H9 (cell line): ENCODE data around the gene SLC38A5. TPM values are rescaled to one million over a fixed set of nuclear protein-coding genes. Genes with fewer than 3 reads are reported as not detected.

ENCODE experiments used
- DNase-seq: peaks from one replicate; pipeline ENCODE4 v3.0.0-alpha.2; 2017
- H2AFZ ChIP-seq: one replicate; pipeline ENCODE4 v1.6.1; 2013; ENCODE audit warnings: mild to moderate bottlenecking, low read length, control low read depth, moderate library complexity
- H2AK5ac ChIP-seq: 2 replicates; pipeline ENCODE4 v1.6.1; 2013; ENCODE audit warnings: low read length, control low read depth, mixed read lengths; ENCODE audit not compliant: insufficient read length
- H2BK120ac ChIP-seq: one replicate; pipeline ENCODE4 v1.6.1; 2013; ENCODE audit warnings: low read depth, mild to moderate bottlenecking, low read length, control low read depth, inconsistent platforms; ENCODE audit not compliant: poor library complexity, severe bottlenecking
- H2BK12ac ChIP-seq: 2 replicates; pipeline ENCODE4 v1.6.1; 2013; ENCODE audit warnings: low read length, control low read depth, mixed read lengths, low read depth; ENCODE audit not compliant: insufficient read length
- H2BK15ac ChIP-seq: 2 replicates; pipeline ENCODE4 v1.6.1; 2013; ENCODE audit warnings: low read depth, low read length, control low read depth
- H2BK20ac ChIP-seq: one replicate; pipeline ENCODE4 v1.6.1; 2013; ENCODE audit warnings: low read depth, mild to moderate bottlenecking, low read length, control low read depth, inconsistent platforms; ENCODE audit not compliant: poor library complexity, severe bottlenecking
- H2BK5ac ChIP-seq: 2 replicates; pipeline ENCODE4 v1.6.1; 2013; ENCODE audit warnings: low read length, control low read depth, mixed read lengths; ENCODE audit not compliant: insufficient read length
- H3K14ac ChIP-seq: 2 replicates; pipeline ENCODE4 v1.6.1; 2013; ENCODE audit warnings: low read length, control low read depth; ENCODE audit not compliant: insufficient read depth
- H3K18ac ChIP-seq: 2 replicates; pipeline ENCODE4 v1.6.1; 2013; ENCODE audit warnings: low read depth, mild to moderate bottlenecking, mixed read lengths, low read length, control low read depth; ENCODE audit not compliant: insufficient read length
- H3K23ac ChIP-seq: 2 replicates; pipeline ENCODE4 v1.6.1; 2013; ENCODE audit warnings: low read length, control low read depth, mixed read lengths, low read depth; ENCODE audit not compliant: insufficient read length
- H3K23me2 ChIP-seq: 2 replicates; pipeline ENCODE4 v1.6.1; 2013; ENCODE audit warnings: low read depth, mild to moderate bottlenecking, mixed read lengths, low read length, control low read depth; ENCODE audit not compliant: insufficient read length, poor library complexity, severe bottlenecking
- H3K27ac ChIP-seq: 2 replicates; pipeline ENCODE4 v1.5.1; 2013; ENCODE audit warnings: low read length, control low read depth, mixed read lengths, low read depth; ENCODE audit not compliant: insufficient read length
- H3K27me3 ChIP-seq: 2 replicates; pipeline ENCODE4 v1.6.1; 2013; ENCODE audit warnings: low read length, control low read depth, inconsistent platforms; ENCODE audit not compliant: insufficient read depth
- H3K4ac ChIP-seq: 2 replicates; pipeline ENCODE4 v1.6.1; 2013; ENCODE audit warnings: low read depth, mild to moderate bottlenecking, control low read depth, inconsistent platforms, low read length, moderate library complexity
- H3K4me1 ChIP-seq: 2 replicates; pipeline ENCODE4 v1.6.1; 2013; ENCODE audit warnings: low read length, control low read depth, inconsistent platforms; ENCODE audit not compliant: insufficient read depth
- H3K4me2 ChIP-seq: 2 replicates; pipeline ENCODE4 v1.6.1; 2013; ENCODE audit warnings: low read length, control low read depth, mixed read lengths; ENCODE audit not compliant: insufficient read length, insufficient read depth
- H3K56ac ChIP-seq: 2 replicates; pipeline ENCODE4 v1.6.1; 2013; ENCODE audit warnings: low read depth, mild to moderate bottlenecking, mixed read lengths, low read length, control low read depth; ENCODE audit not compliant: insufficient read length
- H3K79me1 ChIP-seq: 2 replicates; pipeline ENCODE4 v1.6.1; 2013; ENCODE audit warnings: low read depth, mild to moderate bottlenecking, moderate library complexity, low read length, control low read depth, inconsistent platforms; ENCODE audit not compliant: insufficient read depth, poor library complexity, severe bottlenecking
- H3K79me2 ChIP-seq: 2 replicates; pipeline ENCODE4 v1.6.1; 2013; ENCODE audit warnings: low read length, control low read depth, inconsistent platforms; ENCODE audit not compliant: insufficient read depth
- H3K9ac ChIP-seq: 2 replicates; pipeline ENCODE4 v1.6.1; 2013; ENCODE audit warnings: low read length, control low read depth, mixed read lengths; ENCODE audit not compliant: insufficient read length; ENCODE audit errors: extremely low read depth
- H3K9me3 ChIP-seq: one replicate; pipeline ENCODE4 v1.6.1; 2013; ENCODE audit warnings: low read depth, low read length, inconsistent platforms; ENCODE audit not compliant: control insufficient read depth
- H3T11ph ChIP-seq: one replicate; pipeline ENCODE4 v1.6.1; 2013; ENCODE audit warnings: mild to moderate bottlenecking, low read length, control low read depth, inconsistent platforms
- H4K20me1 ChIP-seq: one replicate; pipeline ENCODE4 v1.6.1; 2013; ENCODE audit not compliant: control insufficient read depth, insufficient read length, insufficient read depth
- H4K5ac ChIP-seq: 2 replicates; pipeline ENCODE4 v1.6.1; 2013; ENCODE audit warnings: low read depth, mild to moderate bottlenecking, mixed read lengths, low read length, control low read depth; ENCODE audit not compliant: insufficient read length
- H4K8ac ChIP-seq: replicated peaks from 2 replicates; pipeline ENCODE4 v1.6.1; 2013; ENCODE audit warnings: low read length, control low read depth, mixed read lengths, low read depth; ENCODE audit not compliant: insufficient read length
- H4K91ac ChIP-seq: 2 replicates; pipeline ENCODE4 v1.6.1; 2013; ENCODE audit warnings: low read depth, mild to moderate bottlenecking, moderate library complexity, mixed read lengths, low read length, control low read depth; ENCODE audit not compliant: insufficient read length
- H3K27ac Mint-ChIP-seq, 3 experiments: 2 replicates in 2 of 3; 3 replicates in 1 of 3; pipeline ENCODE4 v1.8.0; 2020 to 2021; ENCODE audit warnings: mixed read lengths in 3 of 3, mild to moderate bottlenecking in 1 of 3, moderate library complexity in 1 of 3
- H3K27me3 Mint-ChIP-seq: 2 replicates; pipeline ENCODE4 v1.8.0; 2021; ENCODE audit warnings: low read depth, mild to moderate bottlenecking, moderate library complexity, mixed read lengths
- H3K36me3 Mint-ChIP-seq, 3 experiments: 2 replicates in 2 of 3; 3 replicates in 1 of 3; pipeline ENCODE4 v1.8.0; 2020 to 2021; ENCODE audit warnings: low read depth in 3 of 3, mixed read lengths in 3 of 3; ENCODE audit not compliant: insufficient read depth in 1 of 3
- H3K4me1 Mint-ChIP-seq, 2 experiments: 2 replicates each; pipeline ENCODE4 v1.8.0; 2020; ENCODE audit warnings: mixed read lengths in 2 of 2
- H3K4me3 Mint-ChIP-seq, 2 experiments: 2 replicates in 1 of 2; 3 replicates in 1 of 2; pipeline ENCODE4 v1.8.0; 2020 to 2021; ENCODE audit warnings: mild to moderate bottlenecking in 2 of 2, mixed read lengths in 2 of 2, moderate library complexity in 1 of 2
- H3K9me3 Mint-ChIP-seq, 2 experiments: 2 replicates in 1 of 2; 3 replicates in 1 of 2; pipeline ENCODE4 v1.8.0; 2020; ENCODE audit warnings: mild to moderate bottlenecking in 2 of 2, mixed read lengths in 2 of 2, moderate library complexity in 1 of 2
- WGBS: extraction: QIAGEN DNeasy Blood & Tissue Kit; methylation state at CpG from one replicate; pipeline ENCODE4 v1.1.7; 2013; ENCODE audit warnings: missing lambda C conversion rate, low lambda C conversion rate, mixed read lengths; ENCODE audit not compliant: insufficient read length; ENCODE audit errors: extremely low coverage; 5-methylcytosine and 5-hydroxymethylcytosine counted together
- total RNA-seq: library from RNA; stranded (reverse); gene quantifications from 2 replicates; pipeline ENCODE4 v1.2.1, GENCODE V29; 2021
- TF ChIP-seq, protein P1 (sequence below): fragments of 200-600 bp; sonication (generic); conservative IDR thresholded peaks from 3 replicates; pipeline ENCODE4 v1.8.0; 2021; ENCODE audit warnings: antibody characterized with exemption, mild to moderate bottlenecking

The SLC38A5 gene
- total RNA-seq, 1 experiment from 2014 or later, result 28.3 TPM

DNA sequence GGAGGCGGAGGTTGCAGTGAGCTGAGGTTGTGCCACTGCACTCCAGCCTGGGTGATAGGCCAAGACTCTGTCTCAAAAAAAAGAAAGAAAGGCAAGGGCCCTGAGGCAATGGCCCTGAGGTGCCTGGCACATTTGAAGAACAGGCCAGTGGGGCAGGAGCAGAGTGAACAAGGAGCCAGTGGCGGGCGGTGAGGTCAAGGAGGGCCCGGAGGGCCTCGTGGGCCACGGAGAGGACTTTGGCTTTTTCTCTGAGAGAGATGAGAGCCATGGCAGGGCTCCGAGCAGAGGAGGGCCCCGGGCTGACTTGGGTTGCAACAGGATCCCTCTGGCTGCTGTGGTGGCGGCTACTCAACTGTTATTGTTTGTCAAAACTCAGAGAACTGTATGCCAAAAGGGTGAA is 19.2 kb upstream of the SLC38A5 start:
- DNase-seq, result no peak
- Histone ChIP-seq H3K9ac (no peak overlapping the region), H3K14ac (no peak overlapping the region), H2BK120ac (no peak overlapping the region), H3K79me2 (no peaks in the 10 kb centered on the region), H4K5ac (no peak overlapping the region), H3K79me1 (no peaks in the 10 kb centered on the region), H3K4ac (no peak overlapping the region), H2BK12ac (no peak overlapping the region), H4K91ac (no peak overlapping the region), H2BK15ac (no peak overlapping the region), H3K9me3 (peaks cover 42% of the 10 kb centered on the region), H3K4me1 (no peaks in the 10 kb centered on the region), H2AK5ac (no peak overlapping the region), H3K4me2 (no peak overlapping the region), H2BK5ac (no peak overlapping the region), H3K56ac (no peak overlapping the region), H3T11ph (no peak overlapping the region), H2BK20ac (no peak overlapping the region), H3K18ac (no peak overlapping the region), H3K23me2 (no peaks in the 10 kb centered on the region), H4K8ac (no peak overlapping the region), H3K23ac (no peak overlapping the region), H2AFZ (no peak overlapping the region), H3K27me3 (no peaks in the 10 kb centered on the region), H3K27ac (no peak overlapping the region), H4K20me1 (no peaks in the 10 kb centered on the region)
- no CpG with 5 or more reads among the region's 9 CpGs for WGBS
- Mint-ChIP-seq H3K4me1 (0 out of 4 replicates have a peak, but pooled peaks cover 0 to 2% of the 10 kb centered on the region in 2 experiments), H3K36me3 (peaks cover 5 to 18% (median 10%) of the 10 kb centered on the region in 3 experiments), H3K4me3 (no peak overlapping the region), H3K27me3 (peaks cover 3% of the 10 kb centered on the region; the same call in 1 of the 2 replicates), H3K27ac (no peak overlapping the region), H3K9me3 (peaks cover 57 to 61% of the 10 kb centered on the region in 2 experiments)
- TF ChIP-seq, protein P1, sequence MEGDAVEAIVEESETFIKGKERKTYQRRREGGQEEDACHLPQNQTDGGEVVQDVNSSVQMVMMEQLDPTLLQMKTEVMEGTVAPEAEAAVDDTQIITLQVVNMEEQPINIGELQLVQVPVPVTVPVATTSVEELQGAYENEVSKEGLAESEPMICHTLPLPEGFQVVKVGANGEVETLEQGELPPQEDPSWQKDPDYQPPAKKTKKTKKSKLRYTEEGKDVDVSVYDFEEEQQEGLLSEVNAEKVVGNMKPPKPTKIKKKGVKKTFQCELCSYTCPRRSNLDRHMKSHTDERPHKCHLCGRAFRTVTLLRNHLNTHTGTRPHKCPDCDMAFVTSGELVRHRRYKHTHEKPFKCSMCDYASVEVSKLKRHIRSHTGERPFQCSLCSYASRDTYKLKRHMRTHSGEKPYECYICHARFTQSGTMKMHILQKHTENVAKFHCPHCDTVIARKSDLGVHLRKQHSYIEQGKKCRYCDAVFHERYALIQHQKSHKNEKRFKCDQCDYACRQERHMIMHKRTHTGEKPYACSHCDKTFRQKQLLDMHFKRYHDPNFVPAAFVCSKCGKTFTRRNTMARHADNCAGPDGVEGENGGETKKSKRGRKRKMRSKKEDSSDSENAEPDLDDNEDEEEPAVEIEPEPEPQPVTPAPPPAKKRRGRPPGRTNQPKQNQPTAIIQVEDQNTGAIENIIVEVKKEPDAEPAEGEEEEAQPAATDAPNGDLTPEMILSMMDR, result no peak
